Esophagus muscularis mucosa (tissue), 2 donors: Measurements from ENCODE around the gene AUTS2.

Experiments
- EP300 ChIP-seq: sonication (generic); formaldehyde crosslinking; IDR thresholded peaks from one replicate; pipeline ENCODE4 v1.6.1; 2017; ENCODE audit warnings: antibody characterized with exemption
- POLR2A ChIP-seq: fragments of 450-650 bp; IDR thresholded peaks from one replicate; pipeline ENCODE4 v1.6.1; 2017; ENCODE audit warnings: antibody characterized with exemption, moderate library complexity, mild to moderate bottlenecking, low read depth

- TF ChIP-seq POLR2A = no peak
- no peak for TF ChIP-seq EP300
Observed at GRCh38 chr7:69789563-69789962, 191.3 kb downstream of the AUTS2 start.
